HG03460 (cell line): ENCODE results near the gene TGFBR1.

ENCODE experiments used
- ATAC-seq: cut with Tn5 transposase; IDR thresholded peaks from one replicate; pipeline ENCODE4 v1.9.1; 2021; ENCODE audit not compliant: unreplicated experiment

TGFBR1 gene

GRCh38 chr9:99105152-99106043 lies 485 bp downstream of the TGFBR1 start:
- ATAC-seq: peak; percentile 49

GRCh38 chr9:99106044-99106375 lies 1.1 kb downstream of the TGFBR1 start:
- ATAC-seq: no peak

- no peak for ATAC-seq
Observed at GRCh38 chr9:99107421-99107820, 2.5 kb downstream of the TGFBR1 start.

- ATAC-seq: no peak
Observed at GRCh38 chr9:99108131-99108530, 3.2 kb downstream of the TGFBR1 start.

GRCh38 chr9:99109522-99109921 lies 4.6 kb downstream of the TGFBR1 start:
- no peak for ATAC-seq

- ATAC-seq: no peak
Observed at GRCh38 chr9:99112750-99113413, 8.0 kb downstream of the TGFBR1 start.

GRCh38 chr9:99113414-99114048 lies 8.6 kb downstream of the TGFBR1 start:
- no peak for ATAC-seq

GRCh38 chr9:99114049-99114440 lies 9.1 kb downstream of the TGFBR1 start:
- no peak for ATAC-seq

GRCh38 chr9:99114846-99115500 lies 10.1 kb downstream of the TGFBR1 start:
- ATAC-seq: no peak

GRCh38 chr9:99116003-99116411 lies 11.1 kb downstream of the TGFBR1 start:
- ATAC-seq: no peak

GRCh38 chr9:99118782-99119466 lies 14.0 kb downstream of the TGFBR1 start:
- ATAC-seq: peak; percentile 97

- no peak for ATAC-seq
Observed at GRCh38 chr9:99119976-99120655, 15.2 kb downstream of the TGFBR1 start.

GRCh38 chr9:99121604-99122003 lies 16.7 kb downstream of the TGFBR1 start:
- no peak for ATAC-seq

GRCh38 chr9:99124534-99125255 lies 19.8 kb downstream of the TGFBR1 start:
- ATAC-seq: no peak

GRCh38 chr9:99125446-99125845 lies 20.5 kb downstream of the TGFBR1 start:
- ATAC-seq: no peak

GRCh38 chr9:99126312-99126711 lies 21.4 kb downstream of the TGFBR1 start:
- ATAC-seq: no peak

GRCh38 chr9:99127356-99128132 lies 22.6 kb downstream of the TGFBR1 start:
- ATAC-seq: no peak

- ATAC-seq: no peak
Observed at GRCh38 chr9:99128133-99128406, 23.2 kb downstream of the TGFBR1 start.

- no peak for ATAC-seq
Observed at GRCh38 chr9:99129091-99129490, 24.2 kb downstream of the TGFBR1 start.
